Panc1 (cell line): ENCODE data around the gene CACNG1. TPM values are rescaled to one million over a fixed set of nuclear protein-coding genes. Genes with fewer than 3 reads are reported as not detected.
"Not testable (repeated sequence)": the region's sequence is repeated elsewhere in the genome, so short reads cannot be mapped to it uniquely, and the experiment has no call there.

ENCODE experiments used
- ATAC-seq: fragments of 200-7000 bp; cut with Tn5 transposase; 2 replicates; pipeline ENCODE4 v1.9.1; 2020; ENCODE audit warnings: mild to moderate bottlenecking, moderate library complexity
- BruUV-seq: library from RNA; stranded (reverse); fragments of 400-500 nt; replicated peaks from 2 replicates; lab custom pipeline; 2021; lab: Mats Ljungman, UMichigan
- CTCF ChIA-PET: fragments of 300-600 bp; sonication (Branson Sonifier 250); formaldehyde crosslinking; loops from one replicate; lab custom pipeline; 2022; ENCODE audit warnings: antibody characterized with exemption; lab: Charles Lee
- POLR2A ChIA-PET: fragments of 300-600 bp; sonication (Branson Sonifier 250); formaldehyde crosslinking; loops from one replicate; lab custom pipeline; 2022; ENCODE audit warnings: antibody characterized with exemption; lab: Charles Lee
- DNase-seq: peaks from one replicate; pipeline ENCODE4 v3.0.0-alpha.2; 2010; ENCODE audit warnings: low read depth, low spot score
- H3K27ac ChIP-seq: 2 replicates; pipeline ENCODE4 v1.5.1; 2011; ENCODE audit warnings: mild to moderate bottlenecking, low read length, inconsistent platforms
- H3K27me3 ChIP-seq: fragments of 200-500 bp; sonication (Bioruptor generic); 2 replicates; pipeline ENCODE4 v1.6.0; 2014; ENCODE audit warnings: low read length, inconsistent platforms; ENCODE audit not compliant: control insufficient read depth, insufficient read depth
- H3K36me3 ChIP-seq: fragments of 200-500 bp; sonication (Bioruptor generic); 2 replicates; pipeline ENCODE4 v1.5.1; 2014; ENCODE audit warnings: inconsistent platforms, mild to moderate bottlenecking, low read length, moderate library complexity; ENCODE audit not compliant: control insufficient read depth, insufficient read depth
- H3K4me1 ChIP-seq: 2 replicates; pipeline ENCODE4 v1.5.1; 2011; ENCODE audit warnings: inconsistent platforms, mild to moderate bottlenecking, low read length, moderate library complexity; ENCODE audit not compliant: control insufficient read depth, insufficient read depth
- H3K4me3 ChIP-seq, 2 experiments: 2 replicates each; pipeline ENCODE4 v1.5.1; 2011 to 2012; ENCODE audit warnings: low read depth in 2 of 2, low read length in 2 of 2, mild to moderate bottlenecking in 2 of 2, inconsistent platforms in 1 of 2, moderate library complexity in 1 of 2
- H3K9me3 ChIP-seq: fragments of 200-500 bp; sonication (Bioruptor generic); 2 replicates; pipeline ENCODE4 v1.5.1; 2014; ENCODE audit warnings: low read depth, mild to moderate bottlenecking, inconsistent platforms, low read length, moderate library complexity; ENCODE audit not compliant: control insufficient read depth, insufficient read depth
- CTCF ChIP-seq: fragments of 450-650 bp; IDR thresholded peaks from 2 replicates; pipeline ENCODE4 v1.5.1; 2017; ENCODE audit warnings: mild to moderate bottlenecking
- POLR2AphosphoS5 ChIP-seq: IDR thresholded peaks from 2 replicates; pipeline ENCODE4 v1.6.1; 2012; ENCODE audit warnings: mild to moderate bottlenecking, low read depth, low read length, moderate library complexity
- REST ChIP-seq, 2 experiments: IDR thresholded peaks; 2 replicates each; pipeline ENCODE4 v1.6.1; 2011 to 2012; ENCODE audit warnings: low read depth in 2 of 2, control low read depth in 1 of 2, low read length in 1 of 2, mild to moderate bottlenecking in 1 of 2, moderate library complexity in 1 of 2; ENCODE audit not compliant: insufficient read depth in 1 of 2
- SIN3A ChIP-seq: IDR thresholded peaks from 2 replicates; pipeline ENCODE4 v1.6.1; 2012; ENCODE audit warnings: low read depth, mild to moderate bottlenecking, low read length, moderate library complexity, borderline replicate concordance; ENCODE audit not compliant: insufficient read depth
- TCF7L2 ChIP-seq: IDR thresholded peaks from 2 replicates; pipeline ENCODE4 v1.6.1; 2011; ENCODE audit warnings: mild to moderate bottlenecking, low read depth, low read length, inconsistent platforms
- in situ Hi-C: cut with HindIII; loops from 2 replicates; pipeline ENCODE4 v1.10.0; 2016; ENCODE audit warnings: low sequenced_read_pairs, low pct_unique_long_range_greater_than_20kb
- intact Hi-C: fragments of 100-400 bp; cut with micrococcal nuclease; formaldehyde crosslinking; loops from one replicate; pipeline ENCODE4 v1.10.0; 2022; ENCODE audit not compliant: unreplicated experiment
- total RNA-seq: library from RNA; stranded (reverse); gene quantifications from one replicate; pipeline ENCODE4 v1.2.1, GENCODE V29; 2021; ENCODE audit not compliant: unreplicated experiment

The CACNG1 gene
- total RNA-seq, 1 experiment from 2014 or later = 0.13 TPM

- no peaks in the 10 kb centered on the region for H3K4me1 ChIP-seq
- ChIA-PET CTCF (no interaction called here), POLR2A (no interaction called here)
- no peaks in the 10 kb centered on the region for H3K9me3 ChIP-seq
- no peak for ATAC-seq
- no peaks in the 10 kb centered on the region for H3K36me3 ChIP-seq
- TF ChIP-seq REST (IDR thresholded peaks at IDR 0.05; ENCODE audit: insufficient read depth in 1 of 2, low read depth in 2 of 2, low read length in 1 of 2) (no peak), CTCF (no peak), POLR2AphosphoS5 (no peak), TCF7L2 (no peak), SIN3A (no peak)
- no peak for DNase-seq
- H3K27ac ChIP-seq = no peak overlapping the region
- no peaks in the 10 kb centered on the region for H3K27me3 ChIP-seq
- no TSS peak for BruUV-seq
- no peak overlapping the region for H3K4me3 ChIP-seq
- intact Hi-C loops = no loop called here
- in situ Hi-C loops = no loop called here
These were observed 52.3 kb downstream of the CACNG1 start for GRCh38 chr17:67096609-67097008.

GRCh38 chr17:67098006-67098405 is 53.7 kb downstream of the CACNG1 start:
- no peak for DNase-seq
- no peak for ATAC-seq
- no TSS peak for BruUV-seq
- H3K27ac ChIP-seq = no peak overlapping the region
- H3K9me3 ChIP-seq = no peaks in the 10 kb centered on the region
- ChIA-PET CTCF (no interaction called here), POLR2A (no interaction called here)
- no peak overlapping the region for H3K4me3 ChIP-seq
- no peaks in the 10 kb centered on the region for H3K27me3 ChIP-seq
- TF ChIP-seq SIN3A (no peak), POLR2AphosphoS5 (no peak), TCF7L2 (no peak), REST (IDR thresholded peaks at IDR 0.05; ENCODE audit: insufficient read depth in 1 of 2, low read depth in 2 of 2, low read length in 1 of 2) (no peak), CTCF (no peak)
- no peaks in the 10 kb centered on the region for H3K4me1 ChIP-seq
- intact Hi-C loops (no loop called here), in situ Hi-C loops (no loop called here)
- no peaks in the 10 kb centered on the region for H3K36me3 ChIP-seq

GRCh38 chr17:67104641-67105040 is 60.3 kb downstream of the CACNG1 start:
- BruUV-seq, H3K27me3 ChIP-seq, ATAC-seq, POLR2A ChIA-PET, H3K9me3 ChIP-seq, in situ Hi-C loops, intact Hi-C loops, H3K4me3 ChIP-seq, H3K36me3 ChIP-seq, CTCF ChIA-PET, DNase-seq, H3K4me1 ChIP-seq, H3K27ac ChIP-seq: not testable (repeated sequence)
